Kidney tubule cell (primary cell): Measurements from ENCODE around the gene NR1I2.

ENCODE experiments used
- DNase-seq: peaks from one replicate; pipeline ENCODE4 v3.0.0-alpha.2; 2018; ENCODE audit warnings: low spot score

NR1I2 gene

DNA sequence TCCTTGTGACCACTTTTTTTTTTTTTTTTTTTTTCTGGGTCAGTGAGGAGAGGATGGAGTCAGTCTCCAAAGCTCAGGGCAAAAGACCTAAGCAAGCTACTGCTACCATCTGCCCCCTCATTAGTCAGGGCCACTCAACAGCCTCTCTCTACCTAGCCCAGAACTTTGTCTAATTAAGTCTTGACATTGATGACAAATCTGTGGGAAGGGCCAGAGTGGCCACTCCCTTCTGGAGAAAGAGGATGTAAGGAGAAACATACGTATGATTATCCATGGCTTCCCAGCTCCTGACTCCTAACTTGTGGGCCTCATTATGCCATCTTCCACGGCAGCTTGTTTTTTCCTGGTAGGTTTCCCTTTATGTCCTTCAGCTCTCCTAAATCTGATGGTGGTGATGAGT is 37.9 kb downstream of the NR1I2 start:
- DNase-seq, result peak; percentile 11

- no peak for DNase-seq
These were observed 43.9 kb downstream of the NR1I2 start for GRCh38 chr3:119825820-119826219.

DNA sequence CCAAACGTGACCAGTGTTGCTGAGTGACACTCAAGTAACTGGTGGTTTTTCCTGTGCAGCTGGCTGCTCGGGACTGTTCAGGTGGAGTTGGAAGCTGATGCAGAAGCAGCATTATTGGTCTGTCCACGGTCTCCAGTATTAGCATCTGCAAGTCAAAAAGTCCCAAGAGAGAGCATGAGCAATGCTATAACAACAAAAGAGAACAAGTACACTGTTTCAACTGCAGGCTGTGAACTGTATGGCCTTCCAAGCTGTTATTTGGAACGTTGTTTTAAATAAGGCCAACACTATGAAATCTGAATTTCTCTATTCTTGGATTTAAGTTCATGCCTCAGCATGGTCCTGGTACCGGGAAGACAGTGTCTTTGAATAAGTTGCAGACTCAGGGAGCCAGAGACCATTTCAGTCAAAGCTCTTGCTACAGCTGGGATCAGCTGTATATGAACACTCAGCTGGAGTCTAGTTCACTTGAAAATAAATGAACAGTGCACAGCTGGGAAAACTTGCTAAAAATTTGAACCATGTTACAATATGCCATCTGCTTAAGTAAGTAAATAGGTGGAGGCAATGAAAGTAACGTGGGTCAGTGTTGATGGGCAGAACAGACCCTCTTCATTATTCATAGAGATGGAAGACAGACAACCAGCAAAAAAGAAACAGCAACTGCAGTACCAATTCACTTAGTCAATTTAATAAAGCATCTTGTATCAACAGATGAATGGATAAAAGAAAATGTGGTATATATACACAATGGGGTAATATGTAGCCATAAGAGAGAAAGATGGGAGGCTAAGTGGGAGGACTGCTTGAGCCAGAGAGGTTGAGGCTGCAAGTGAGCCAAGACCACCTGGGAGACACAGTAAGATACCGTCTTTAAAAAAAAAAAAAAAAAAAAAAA is 45.1 kb downstream of the NR1I2 start:
- DNase-seq, result no peak

GRCh38 chr3:119829420-119829819 is 47.5 kb downstream of the NR1I2 start:
- DNase-seq, result no peak

DNA sequence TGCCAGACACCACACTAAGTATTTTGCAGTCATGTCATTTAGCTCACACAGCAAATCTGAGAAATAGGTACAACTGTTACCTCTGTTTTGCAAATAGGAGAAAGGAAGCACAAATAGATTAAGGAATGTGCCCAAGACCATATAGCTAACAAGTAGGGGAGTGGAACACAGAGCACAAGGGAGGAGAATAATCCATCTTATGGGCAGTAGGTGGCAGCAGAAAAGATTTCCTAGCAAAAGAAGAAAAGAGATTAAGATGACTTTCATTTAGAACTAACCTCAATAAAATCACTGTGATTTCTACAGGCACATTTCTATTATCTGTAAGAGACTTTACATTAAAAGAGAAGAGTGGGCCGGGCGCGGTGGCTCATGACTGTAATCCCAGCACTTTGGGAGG is 49.1 kb downstream of the NR1I2 start:
- no peak for DNase-seq

GRCh38 chr3:119831941-119832371 is 50.1 kb downstream of the NR1I2 start:
- peak; percentile 88 for DNase-seq

DNA sequence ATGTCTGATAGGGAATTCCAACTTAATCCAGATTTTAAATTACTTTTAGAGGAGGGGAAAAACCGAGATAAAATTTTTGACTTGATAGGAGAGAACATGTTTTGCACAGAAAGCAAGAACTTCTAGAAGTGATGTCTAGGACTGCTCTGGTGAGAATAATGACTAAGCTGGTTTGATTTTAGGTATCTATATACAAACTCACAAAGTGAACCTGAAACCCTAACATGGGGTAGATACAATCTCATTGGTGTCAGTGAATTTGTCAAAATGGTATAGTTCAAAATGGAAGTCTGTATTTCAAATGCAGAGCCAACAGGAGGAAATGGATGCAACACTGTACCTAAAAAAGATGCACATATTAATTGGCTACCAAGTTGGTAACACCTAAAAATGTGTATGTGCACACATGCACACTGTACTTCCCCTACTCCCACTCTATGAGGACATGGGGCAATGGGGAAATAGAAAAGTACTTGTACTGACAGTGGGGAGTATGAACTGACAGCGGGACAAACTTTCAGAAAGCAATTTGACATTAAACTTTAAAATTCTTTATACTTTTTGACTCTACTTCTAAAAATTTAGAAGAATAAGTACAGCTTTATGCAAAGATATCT is 53.0 kb downstream of the NR1I2 start:
- DNase-seq, result no peak

DNA sequence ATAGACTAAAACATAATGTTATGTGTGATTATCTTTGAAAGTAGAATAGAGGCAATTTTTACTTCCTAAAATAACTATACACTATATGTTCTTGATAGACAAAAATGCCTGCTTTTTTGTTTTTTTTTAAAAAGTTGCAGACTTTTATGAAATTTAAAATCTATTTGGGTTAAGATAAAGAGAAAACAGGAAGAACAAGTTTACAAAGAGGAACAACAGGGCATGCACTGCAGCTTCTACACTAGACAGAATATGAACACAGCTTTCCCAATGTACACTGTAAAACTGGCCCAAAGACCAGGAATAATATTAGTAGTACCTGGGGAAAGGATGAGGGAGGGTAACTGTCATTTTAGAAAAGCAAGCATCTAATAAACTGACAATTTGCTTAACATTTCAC is 53.7 kb downstream of the NR1I2 start:
- DNase-seq, result no peak

DNA sequence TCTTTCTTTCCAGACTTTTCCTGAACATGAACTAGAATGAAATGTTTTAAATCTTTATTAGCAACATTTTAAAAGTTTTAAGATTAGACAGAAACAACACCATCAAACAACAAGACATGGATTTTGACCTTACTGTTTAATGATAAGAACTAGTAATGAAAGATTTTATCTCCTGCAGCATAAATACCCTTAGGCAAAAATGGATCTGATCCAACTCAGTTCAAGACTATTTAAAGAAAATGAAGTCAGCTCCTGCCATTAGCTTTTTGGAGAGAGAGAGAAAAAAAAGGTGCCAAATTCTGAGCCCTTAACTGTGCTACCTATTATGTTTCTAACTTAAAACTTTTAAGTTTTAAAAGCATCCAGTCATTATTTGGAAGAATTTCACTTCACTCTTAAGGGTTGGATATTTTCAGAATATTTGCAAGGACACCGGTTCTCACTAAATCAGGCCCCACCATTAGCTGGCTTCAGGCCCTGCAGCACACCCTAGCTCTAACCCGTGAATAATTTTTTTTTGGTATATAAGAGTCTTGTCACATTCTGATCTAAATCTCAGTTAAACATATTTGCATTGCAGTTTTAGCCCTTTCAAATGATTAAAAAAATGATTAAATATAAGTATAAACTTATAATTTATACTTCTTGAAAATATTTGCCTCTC is 60.0 kb downstream of the NR1I2 start:
- DNase-seq, result no peak

GRCh38 chr3:119849126-119849525 is 67.2 kb downstream of the NR1I2 start:
- no peak for DNase-seq

GRCh38 chr3:119856695-119857094 is 74.8 kb downstream of the NR1I2 start:
- DNase-seq, result no peak

GRCh38 chr3:119858957-119859356 is 77.1 kb downstream of the NR1I2 start:
- no peak for DNase-seq

GRCh38 chr3:119859728-119860127 is 77.8 kb downstream of the NR1I2 start:
- no peak for DNase-seq

DNA sequence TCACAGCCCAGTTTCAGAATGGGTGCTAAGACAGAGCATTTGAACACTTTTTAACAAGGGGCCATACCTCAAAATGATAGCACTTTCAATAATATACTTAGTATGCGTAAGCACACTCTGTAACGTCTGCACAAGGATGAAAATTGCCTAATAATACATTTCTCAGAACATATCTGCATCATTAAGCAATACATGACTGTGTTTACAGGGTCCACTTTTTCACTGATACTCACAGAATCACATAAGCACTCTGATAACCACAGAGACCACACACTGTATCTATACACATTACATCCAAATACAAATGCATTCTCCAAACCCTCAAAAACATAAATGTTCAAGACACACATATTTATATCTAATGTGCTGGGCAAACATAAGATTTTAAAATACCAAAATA is 79.8 kb downstream of the NR1I2 start:
- DNase-seq, result no peak

GRCh38 chr3:119862616-119863015 is 80.7 kb downstream of the NR1I2 start:
- DNase-seq, result no peak

DNA sequence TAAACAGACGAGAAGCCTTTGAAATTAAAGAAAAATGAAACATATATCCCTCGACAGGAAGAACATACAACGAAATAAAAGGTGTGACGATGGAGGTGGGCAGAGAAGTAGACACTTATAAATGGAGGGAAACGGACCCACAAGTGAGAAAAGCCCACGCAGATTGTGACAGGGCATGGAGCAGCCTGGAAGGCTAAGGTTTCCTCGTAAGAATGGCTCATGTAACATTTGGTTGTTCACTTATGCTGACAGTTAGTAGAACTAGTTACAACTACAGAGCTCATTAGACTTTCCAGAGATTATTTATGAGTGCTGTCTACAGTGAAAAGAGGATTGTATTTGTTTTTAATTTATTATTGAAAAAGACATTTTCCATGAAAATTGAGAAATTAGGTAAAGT is 82.6 kb downstream of the NR1I2 start:
- DNase-seq, result no peak
